ENCODE data around the gene NIPAL3. TPM values are rescaled to one million over a fixed set of nuclear protein-coding genes. Genes with fewer than 3 reads are reported as not detected.

Gene NIPAL3
- polyA plus RNA-seq, 1 donor (not counting 4 experiments of a cell fraction or from before 2014, with no cell fraction given) = 30.5 TPM

- no peak overlapping the region for H3K4me2 ChIP-seq (ENCODE audit: control insufficient read depth, extremely low read depth, insufficient read depth, low read depth, low read length)
- no peaks in the 10 kb centered on the region for H3K79me2 ChIP-seq (ENCODE audit: control insufficient read depth, insufficient read depth, low read length)
- H3K9me3 ChIP-seq (ENCODE audit: control insufficient read depth, low read depth, low read length) = no peaks in the 10 kb centered on the region
- dilution Hi-C loops (cut with MboI; ENCODE audit: extremely low pct_ligation_motif_present, low sequenced_read_pairs) = no loop called here
- H3K4me3 ChIP-seq (ENCODE audit: control insufficient read depth in 2 of 3, extremely low read depth in 1 of 3, insufficient read depth in 2 of 3, low read depth in 1 of 3, low read length in 3 of 3) = no peak overlapping the region
- no peak for FAIRE-seq
- no peaks in the 10 kb centered on the region for H3K27me3 ChIP-seq (ENCODE audit: control insufficient read depth, extremely low read depth, insufficient read depth, low read length)
- H3K27ac ChIP-seq (ENCODE audit: control insufficient read depth, insufficient read depth, low read length) = no peak overlapping the region
- no peak overlapping the region for H3K9ac ChIP-seq (ENCODE audit: control insufficient read depth, extremely low read depth, insufficient read depth, low read length)
- DNase-seq (ENCODE audit: low read depth, low spot score) = no peak
- peaks cover 9 to 34% of the 10 kb centered on the region in 2 experiments for H3K36me3 ChIP-seq (ENCODE audit: control insufficient read depth in 2 of 2, extremely low read depth in 1 of 2, insufficient read depth in 2 of 2, low read length in 2 of 2)
- H3K4me1 ChIP-seq (ENCODE audit: control insufficient read depth, extremely low read depth, insufficient read depth, low read length) = peaks cover 32% of the 10 kb centered on the region
- no peak overlapping the region for H2AFZ ChIP-seq (ENCODE audit: control insufficient read depth, low read length)
- no peaks in the 10 kb centered on the region for H3K9me1 ChIP-seq (ENCODE audit: control insufficient read depth, extremely low read depth, insufficient read depth, low read length)
- TF ChIP-seq EZH2 (IDR thresholded peaks at IDR 0.05; ENCODE audit: low read length) (no peak), CTCF (optimal IDR thresholded peaks at IDR 0.05 in 1 of 3, IDR thresholded peaks at IDR 0.05 in 1 of 3, conservative IDR thresholded peaks at IDR 0.05 in 1 of 3; ENCODE audit: extremely low read depth in 1 of 3, insufficient read depth in 2 of 3, low read length in 3 of 3) (no peak)
- H4K20me1 ChIP-seq (ENCODE audit: control insufficient read depth, extremely low read depth, insufficient read depth, low read length) = no peaks in the 10 kb centered on the region
Observed at GRCh38 chr1:24386241-24386640, 29.4 kb upstream of the NIPAL3 start.

GRCh38 chr1:24386931-24387330 lies 28.7 kb upstream of the NIPAL3 start:
- Histone ChIP-seq H3K36me3 (ENCODE audit: control insufficient read depth in 2 of 2, extremely low read depth in 1 of 2, insufficient read depth in 2 of 2, low read length in 2 of 2) (peaks cover 8 to 34% of the 10 kb centered on the region in 2 experiments), H3K9me3 (ENCODE audit: control insufficient read depth, low read depth, low read length) (no peaks in the 10 kb centered on the region), H3K9ac (ENCODE audit: control insufficient read depth, extremely low read depth, insufficient read depth, low read length) (no peak overlapping the region), H3K27me3 (ENCODE audit: control insufficient read depth, extremely low read depth, insufficient read depth, low read length) (no peaks in the 10 kb centered on the region), H4K20me1 (ENCODE audit: control insufficient read depth, extremely low read depth, insufficient read depth, low read length) (no peaks in the 10 kb centered on the region), H3K4me1 (ENCODE audit: control insufficient read depth, extremely low read depth, insufficient read depth, low read length) (peaks cover 38% of the 10 kb centered on the region), H3K4me2 (ENCODE audit: control insufficient read depth, extremely low read depth, insufficient read depth, low read depth, low read length) (no peak overlapping the region), H3K9me1 (ENCODE audit: control insufficient read depth, extremely low read depth, insufficient read depth, low read length) (no peaks in the 10 kb centered on the region), H3K27ac (ENCODE audit: control insufficient read depth, insufficient read depth, low read length) (no peak overlapping the region), H3K79me2 (ENCODE audit: control insufficient read depth, insufficient read depth, low read length) (no peaks in the 10 kb centered on the region), H2AFZ (ENCODE audit: control insufficient read depth, low read length) (no peak overlapping the region), H3K4me3 (ENCODE audit: control insufficient read depth in 2 of 3, extremely low read depth in 1 of 3, insufficient read depth in 2 of 3, low read depth in 1 of 3, low read length in 3 of 3) (no peak overlapping the region)
- no peak for FAIRE-seq
- no peak for TF ChIP-seq EZH2 (IDR thresholded peaks at IDR 0.05; ENCODE audit: low read length)
- no peak for TF ChIP-seq CTCF (optimal IDR thresholded peaks at IDR 0.05 in 1 of 3, IDR thresholded peaks at IDR 0.05 in 1 of 3, conservative IDR thresholded peaks at IDR 0.05 in 1 of 3; ENCODE audit: extremely low read depth in 1 of 3, insufficient read depth in 2 of 3, low read length in 3 of 3)
- DNase-seq (ENCODE audit: low read depth, low spot score) = no peak
- dilution Hi-C loops (cut with MboI; ENCODE audit: extremely low pct_ligation_motif_present, low sequenced_read_pairs) = no loop called here

All from keratinocyte (primary cell).